SK-N-SH (cell line): Measurements from ENCODE around the gene TMEM38A. TPM values are rescaled to one million over a fixed set of nuclear protein-coding genes. Genes with fewer than 3 reads are reported as not detected.

Source experiments
- CTCF ChIA-PET: fragments of 300-600, 350-600 bp; formaldehyde crosslinking; extraction: SDS; loops from one replicate; lab custom pipeline; 2021; lab: Yijun Ruan, JAX
- POLR2A ChIA-PET: fragments of 350-600 bp; sonication (Branson Sonifier 250); formaldehyde crosslinking; extraction: SDS; loops from one replicate; lab custom pipeline; 2020; ENCODE audit warnings: antibody characterized with exemption, inconsistent platforms; lab: Yijun Ruan, JAX
- DNase-seq: peaks from one replicate; pipeline ENCODE4 v3.0.0; 2012
- H2AFZ ChIP-seq: fragments of 200-600 bp; sonication (generic); 2 replicates; pipeline ENCODE4 v1.8.1; 2016; ENCODE audit warnings: antibody characterized with exemption, mild to moderate bottlenecking, low read depth
- H3F3A ChIP-seq: fragments of 200-600 bp; sonication (generic); replicated peaks from 2 replicates; pipeline ENCODE3; 2016; ENCODE audit warnings: antibody characterized with exemption, mild to moderate bottlenecking; ENCODE audit not compliant: insufficient read depth
- H3K27ac ChIP-seq, 2 experiments: fragments of 200-500 bp in 1 of 2; fragments of 200-600 bp in 1 of 2; sonication (Bioruptor generic) in 1 of 2; sonication (generic), shearing (Covaris generic) in 1 of 2; 2 replicates each; pipeline versions ENCODE4 v1.5.1 to v1.6.1; 2014 to 2016; ENCODE audit warnings: low read depth in 2 of 2, inconsistent platforms in 1 of 2, low read length in 1 of 2, mild to moderate bottlenecking in 1 of 2, mixed read lengths in 1 of 2
- H3K27me3 ChIP-seq: fragments of 200-600 bp; sonication (generic), shearing (Covaris generic); 2 replicates; pipeline ENCODE4 v1.6.1; 2016; ENCODE audit warnings: mixed run types; ENCODE audit not compliant: insufficient read depth
- H3K36me3 ChIP-seq, 2 experiments: fragments of 200-500 bp in 1 of 2; fragments of 200-600 bp in 1 of 2; sonication (Bioruptor generic) in 1 of 2; sonication (generic) in 1 of 2; replicated peaks in 1 of 2; 2 replicates each; pipeline versions ENCODE3 to v1.5.1; 2014 to 2016; ENCODE audit warnings: low read length in 1 of 2, mild to moderate bottlenecking in 1 of 2; ENCODE audit not compliant: insufficient read depth in 2 of 2, control insufficient read depth in 1 of 2
- H3K4me1 ChIP-seq, 2 experiments: fragments of 200-500 bp in 1 of 2; fragments of 200-600 bp in 1 of 2; sonication (Bioruptor generic) in 1 of 2; sonication (generic), shearing (Covaris generic) in 1 of 2; 2 replicates each; pipeline versions ENCODE4 v1.5.1 to v1.6.1; 2014 to 2016; ENCODE audit warnings: low read depth in 1 of 2, low read length in 1 of 2, mixed run types in 1 of 2; ENCODE audit not compliant: insufficient read depth in 2 of 2, control insufficient read depth in 1 of 2
- H3K4me2 ChIP-seq: fragments of 200-600 bp; sonication (generic), shearing (Covaris generic); 2 replicates; pipeline ENCODE4 v1.6.1; 2017; ENCODE audit warnings: mixed run types
- H3K4me3 ChIP-seq, 2 experiments: fragments of 200-500 bp in 1 of 2; fragments of 200-600 bp in 1 of 2; sonication (Bioruptor generic) in 1 of 2; sonication (generic), shearing (Covaris generic) in 1 of 2; 2 replicates each; pipeline versions ENCODE4 v1.5.1 to v1.8.1; 2014 to 2016; ENCODE audit warnings: low read depth in 2 of 2, inconsistent platforms in 1 of 2, low read length in 1 of 2, mild to moderate bottlenecking in 1 of 2, mixed read lengths in 1 of 2, moderate library complexity in 1 of 2
- H3K79me2 ChIP-seq: fragments of 200-600 bp; sonication (generic); 2 replicates; pipeline ENCODE4 v1.8.1; 2017; ENCODE audit warnings: mild to moderate bottlenecking; ENCODE audit not compliant: insufficient read depth
- H3K9ac ChIP-seq: fragments of 200-600 bp; sonication (generic); 2 replicates; pipeline ENCODE4 v1.6.1; 2017; ENCODE audit warnings: mixed run types
- H3K9me2 ChIP-seq: fragments of 200-600 bp; sonication (generic); 2 replicates; pipeline ENCODE4 v1.6.1; 2017; ENCODE audit warnings: mixed run types
- H3K9me3 ChIP-seq: fragments of 200-600 bp; sonication (generic); 2 replicates; pipeline ENCODE4 v1.6.1; 2017; ENCODE audit warnings: mixed run types, mild to moderate bottlenecking, moderate library complexity
- H4K20me1 ChIP-seq: fragments of 200-600 bp; sonication (generic); 2 replicates; pipeline ENCODE4 v1.6.1; 2017; ENCODE audit warnings: mild to moderate bottlenecking, mixed run types; ENCODE audit not compliant: insufficient read depth
- CTCF ChIP-seq: fragments of 200-600 bp; sonication (generic); IDR thresholded peaks from 2 replicates; pipeline ENCODE4 v1.6.1; 2017; ENCODE audit warnings: antibody characterized with exemption, mild to moderate bottlenecking, moderate library complexity
- ELF1 ChIP-seq: IDR thresholded peaks from 2 replicates; pipeline ENCODE4 v1.4.0; 2012
- EP300 ChIP-seq, 2 experiments: IDR thresholded peaks; 2 replicates each; pipeline versions ENCODE4 v1.4.0 to v1.6.1; 2012; ENCODE audit warnings: borderline replicate concordance in 1 of 2, low read depth in 1 of 2, low read length in 1 of 2
- IRF3 ChIP-seq: fragments of 150-350 bp; IDR thresholded peaks from 2 replicates; pipeline ENCODE4 v1.6.1; 2016; ENCODE audit warnings: mild to moderate bottlenecking, low read depth, low read length
- MXI1 ChIP-seq: IDR thresholded peaks from 2 replicates; pipeline ENCODE4 v1.6.1; 2012; ENCODE audit warnings: mild to moderate bottlenecking, low read depth, low read length, improper control_type of control experiment
- PBX3 ChIP-seq: IDR thresholded peaks from 2 replicates; pipeline ENCODE4; 2012
- POLR2AphosphoS5 ChIP-seq: IDR thresholded peaks from 2 replicates; pipeline ENCODE4 v1.6.1; 2012; ENCODE audit warnings: low read depth, low read length
- REST ChIP-seq: IDR thresholded peaks from 2 replicates; pipeline ENCODE4 v1.6.1; 2012; ENCODE audit warnings: mild to moderate bottlenecking, low read depth, low read length, moderate library complexity
- RFX5 ChIP-seq: IDR thresholded peaks from 2 replicates; pipeline ENCODE4 v1.6.1; 2012; ENCODE audit warnings: mild to moderate bottlenecking, improper control_type of control experiment, low read length
- RXRA ChIP-seq: IDR thresholded peaks from 2 replicates; pipeline ENCODE4 v1.4.0; 2012; ENCODE audit warnings: low read depth, mild to moderate bottlenecking, borderline replicate concordance
- SIN3A ChIP-seq: IDR thresholded peaks from 2 replicates; pipeline ENCODE4 v1.6.1; 2012; ENCODE audit warnings: low read depth, mild to moderate bottlenecking, low read length, moderate library complexity, borderline replicate concordance
- SMC3 ChIP-seq: IDR thresholded peaks from 2 replicates; pipeline ENCODE4 v1.6.1; 2012; ENCODE audit warnings: low read depth, low read length, improper control_type of control experiment
- TCF12 ChIP-seq: IDR thresholded peaks from 2 replicates; pipeline ENCODE4 v1.4.0; 2012
- TEAD4 ChIP-seq: IDR thresholded peaks from 2 replicates; pipeline ENCODE4 v1.4.0; 2012; ENCODE audit warnings: mild to moderate bottlenecking, borderline replicate concordance; ENCODE audit not compliant: insufficient read depth
- USF2 ChIP-seq: fragments of 150-350 bp; IDR thresholded peaks from 2 replicates; pipeline ENCODE4 v1.6.1; 2017; ENCODE audit warnings: antibody characterized with exemption, low read length, low read depth, borderline replicate concordance
- WGBS: methylation state at CpG from one replicate; pipeline ENCODE4 v1.1.6; 2017; ENCODE audit warnings: low lambda C conversion rate; 5-methylcytosine and 5-hydroxymethylcytosine counted together
- polyA plus RNA-seq, 3 experiments: library from polyadenylated mRNA; depleted of rRNA; stranded (reverse); fragments of >200 nt; gene quantifications; 2 replicates each; pipeline ENCODE4 v1.2.3, GENCODE V29; 2012

The TMEM38A gene
- polyA plus RNA-seq, 1 of the 3 experiments (the other 2 are of a cell fraction), result 3.3 TPM

GRCh38 chr19:16627928-16628182, 33.1 kb upstream of the TMEM38A start:
- Histone ChIP-seq H3K9me3 (no peaks in the 10 kb centered on the region), H2AFZ (no peak overlapping the region), H3K27ac (peak overlapping the region in 1 of 2 experiments; percentile 53; a peak in 2 of 4 replicates), H3K9ac (peak overlapping the region; percentile 93), H3K27me3 (no peaks in the 10 kb centered on the region), H3K79me2 (peaks cover 55% of the 10 kb centered on the region), H3K4me3 (peak overlapping the region; percentile 65 to 96), H4K20me1 (peaks cover 46% of the 10 kb centered on the region), H3F3A (peaks cover 19% of the 10 kb centered on the region), H3K36me3 (peaks cover 28 to 34% of the 10 kb centered on the region in 2 experiments), H3K4me2 (peak overlapping the region; percentile 92), H3K9me2 (no peaks in the 10 kb centered on the region), H3K4me1 (peaks cover 6 to 25% of the 10 kb centered on the region in 2 experiments; a peak in 2 of 4 replicates)
- ChIA-PET POLR2A (interaction anchor here (1.0 to 1.3 kb wide), 4 partner anchors 9 to 55 kb away, joined by 3 to 5 read pairs (median 4); partner anchors contain the start of genes SLC35E1 and SMIM7), CTCF (interaction anchor here (1.2 kb wide), 1 partner anchor 13 kb away, joined by 3 read pairs; no protein-coding TSS in a partner anchor)
- TF ChIP-seq SMC3 (no peak), EP300 (IDR thresholded peaks at IDR 0.05; ENCODE audit: borderline replicate concordance in 1 of 2, low read depth in 1 of 2, low read length in 1 of 2) (0 out of 4 replicates have a peak, but pooled peaks of 1 of the 2 experiments have one; percentile 0)
- WGBS, result no CpG with 5 or more reads among the region's 38 CpGs
- no peak for DNase-seq

GRCh38 chr19:16628183-16628983, 32.6 kb upstream of the TMEM38A start, which contains the start of gene MED26:
Gene MED26, minus strand, starts transcription at chr19:16628204. Its CDS starts 261 bp downstream, at chr19:16627943.
- peak within 1 kb of the TSS; percentile 79; the same call in 1 of the 2 replicates for H2AFZ ChIP-seq
- DNase-seq, result peak; percentile 100
- CTCF ChIA-PET, result interaction anchor here (0.6 to 1.2 kb wide), 3 partner anchors 13 to 44 kb away, joined by 3 read pairs; no protein-coding TSS in a partner anchor
- no peaks in the 10 kb centered on the region for H3K9me2 ChIP-seq
- H3K9me3 ChIP-seq, result no peaks in the 10 kb centered on the region
- H3K4me1 ChIP-seq, result peaks cover 6 to 25% of the 10 kb centered on the region in 2 experiments; a peak in 2 of 4 replicates
- 1% methylated on average over 16 of the region's 98 CpGs for WGBS
- peak within 1 kb of the TSS; percentile 91 to 96 for H3K4me3 ChIP-seq
- H4K20me1 ChIP-seq, result peaks cover 41% of the 10 kb centered on the region
- H3K27ac ChIP-seq, result peak within 1 kb of the TSS; percentile 88 to 98
- peaks cover 53% of the 10 kb centered on the region for H3K79me2 ChIP-seq
- peaks cover 19% of the 10 kb centered on the region for H3F3A ChIP-seq
- POLR2A ChIA-PET, result interaction anchor here (1.0 to 1.3 kb wide), 5 partner anchors 10 to 56 kb away, joined by 3 to 5 read pairs (median 4); partner anchors contain the start of genes SLC35E1 and SMIM7
- H3K4me2 ChIP-seq, result peak within 1 kb of the TSS; percentile 92
- peaks cover 29 to 33% of the 10 kb centered on the region in 2 experiments for H3K36me3 ChIP-seq
- H3K9ac ChIP-seq, result peak within 1 kb of the TSS; percentile 93
- no peaks in the 10 kb centered on the region for H3K27me3 ChIP-seq
- TF ChIP-seq USF2 (no peak), IRF3 (no peak), EP300 (IDR thresholded peaks at IDR 0.05; ENCODE audit: borderline replicate concordance in 1 of 2, low read depth in 1 of 2, low read length in 1 of 2) (peak in 1 of 2 experiments; percentile 22; a peak in 1 of 4 replicates), PBX3 (no peak), POLR2AphosphoS5 (peak; percentile 87), TCF12 (no peak), TEAD4 (no peak), MXI1 (peak; percentile 68), ELF1 (peak; percentile 72), SIN3A (peak; percentile 27; the same call in 1 of the 2 replicates), CTCF (no peak), RFX5 (no peak), RXRA (peak; percentile 41; the same call in 1 of the 2 replicates), REST (no peak; the same call in 1 of the 2 replicates)
